ENCODE data around the gene MED20.

The MED20 gene

GRCh38 chr6:41920921-41921711 is at the start of gene MED20, which contains the start of gene BYSL:
Gene MED20 (minus strand): TSS chr6:41921139. CDS start chr6:41921018, 121 bp downstream.
Gene BYSL (plus strand): TSS chr6:41921499. CDS start chr6:41921563, 64 bp downstream.
- in situ Hi-C loops (cut with HindIII; ENCODE audit: low sequenced_read_pairs) = no loop called here

- in situ Hi-C loops (cut with HindIII; ENCODE audit: low sequenced_read_pairs) = no loop called here
These were observed 49.5 kb upstream of the MED20 start for GRCh38 chr6:41970436-41970846.

- in situ Hi-C loops (cut with HindIII; ENCODE audit: low sequenced_read_pairs) = loop anchor here (5.0 kb wide), 1 partner anchor 95 kb away; no protein-coding TSS in a partner anchor
These were observed 46.7 kb upstream of the MED20 start for GRCh38 chr6:41967312-41968287.

GRCh38 chr6:41966961-41967311 is 46.0 kb upstream of the MED20 start:
- in situ Hi-C loops (cut with HindIII; ENCODE audit: low sequenced_read_pairs) = loop anchor here (5.0 kb wide), 1 partner anchor 95 kb away; no protein-coding TSS in a partner anchor

GRCh38 chr6:41966214-41966920 is 45.4 kb upstream of the MED20 start:
- in situ Hi-C loops (cut with HindIII; ENCODE audit: low sequenced_read_pairs) = loop anchor here (5.0 kb wide), 1 partner anchor 94 kb away; no protein-coding TSS in a partner anchor

GRCh38 chr6:41965429-41966213 is 44.7 kb upstream of the MED20 start:
- in situ Hi-C loops (cut with HindIII; ENCODE audit: low sequenced_read_pairs) = loop anchor here (5.0 kb wide), 1 partner anchor 93 kb away; no protein-coding TSS in a partner anchor

GRCh38 chr6:41964201-41964887 is 43.4 kb upstream of the MED20 start:
- in situ Hi-C loops (cut with HindIII; ENCODE audit: low sequenced_read_pairs) = no loop called here

- in situ Hi-C loops (cut with HindIII; ENCODE audit: low sequenced_read_pairs) = no loop called here
These were observed 42.4 kb upstream of the MED20 start for GRCh38 chr6:41963371-41963770.

- in situ Hi-C loops (cut with HindIII; ENCODE audit: low sequenced_read_pairs) = no loop called here
These were observed 39.1 kb upstream of the MED20 start for GRCh38 chr6:41960028-41960427.

- in situ Hi-C loops (cut with HindIII; ENCODE audit: low sequenced_read_pairs) = no loop called here
These were observed 37.3 kb upstream of the MED20 start for GRCh38 chr6:41958022-41958856.

GRCh38 chr6:41957117-41957516 is 36.2 kb upstream of the MED20 start:
- in situ Hi-C loops (cut with HindIII; ENCODE audit: low sequenced_read_pairs) = no loop called here

GRCh38 chr6:41955412-41955811 is 34.5 kb upstream of the MED20 start:
- in situ Hi-C loops (cut with HindIII; ENCODE audit: low sequenced_read_pairs) = no loop called here

GRCh38 chr6:41954668-41955067 is 33.7 kb upstream of the MED20 start:
- in situ Hi-C loops (cut with HindIII; ENCODE audit: low sequenced_read_pairs) = no loop called here

GRCh38 chr6:41947581-41948220 is 26.8 kb upstream of the MED20 start:
- in situ Hi-C loops (cut with HindIII; ENCODE audit: low sequenced_read_pairs) = loop anchor here (25.0 kb wide), 1 partner anchor 160 kb away; the partner anchor contains the start of genes FRS3, PRICKLE4 and TOMM6

- in situ Hi-C loops (cut with HindIII; ENCODE audit: low sequenced_read_pairs) = loop anchor here (25.0 kb wide), 1 partner anchor 156 kb away; the partner anchor contains the start of genes FRS3, PRICKLE4 and TOMM6
These were observed 22.5 kb upstream of the MED20 start for GRCh38 chr6:41943456-41943855.

GRCh38 chr6:41942882-41943281 is 21.9 kb upstream of the MED20 start:
- in situ Hi-C loops (cut with HindIII; ENCODE audit: low sequenced_read_pairs) = loop anchor here (25.0 kb wide), 1 partner anchor 156 kb away; the partner anchor contains the start of genes FRS3, PRICKLE4 and TOMM6

GRCh38 chr6:41942067-41942851 is 21.3 kb upstream of the MED20 start:
- in situ Hi-C loops (cut with HindIII; ENCODE audit: low sequenced_read_pairs) = loop anchor here (25.0 kb wide), 1 partner anchor 155 kb away; the partner anchor contains the start of genes FRS3, PRICKLE4 and TOMM6

Data from endothelial cell of hepatic sinusoid (primary cell).